ENCODE results near the gene RHNO1.

RHNO1 gene

DNA sequence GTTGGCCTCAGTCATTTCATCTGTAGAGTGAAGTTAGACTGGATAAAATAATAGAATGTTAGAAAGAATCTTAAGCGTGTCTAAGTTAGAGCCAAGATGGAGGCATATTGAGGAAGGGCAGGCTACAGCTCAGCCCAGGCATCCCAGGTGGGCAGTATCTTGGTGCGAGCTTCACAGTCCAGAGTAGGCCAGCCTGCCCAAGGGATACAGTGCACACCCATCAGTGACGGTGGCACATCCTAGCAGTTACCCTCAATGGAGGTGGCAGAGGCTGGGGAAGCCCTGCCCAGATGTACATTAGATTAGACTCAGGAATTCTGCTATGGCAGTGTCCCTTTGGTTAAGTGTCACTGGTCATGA lies 35.2 kb downstream of the RHNO1 start:
- no peak for DNase-seq

DNA sequence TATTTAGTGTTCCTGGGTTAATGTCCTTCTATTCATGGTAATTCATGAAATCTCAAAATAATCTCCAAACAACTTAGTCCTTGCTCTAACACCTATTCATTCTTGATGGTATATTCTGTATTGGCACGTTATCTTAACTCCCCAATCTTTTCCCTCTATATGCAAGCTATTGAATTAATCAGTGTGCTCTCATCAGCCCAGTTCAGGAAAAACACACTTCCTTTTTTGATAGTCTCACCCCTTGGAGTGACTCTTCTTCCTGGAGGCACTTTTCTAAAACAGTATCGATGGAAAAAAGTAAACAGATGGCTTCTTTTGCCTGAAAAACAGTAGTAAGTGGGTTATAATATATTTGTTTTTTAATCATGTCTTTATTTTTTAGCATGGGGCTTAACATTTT lies 42.2 kb downstream of the RHNO1 start:
- no peak for DNase-seq

DNA sequence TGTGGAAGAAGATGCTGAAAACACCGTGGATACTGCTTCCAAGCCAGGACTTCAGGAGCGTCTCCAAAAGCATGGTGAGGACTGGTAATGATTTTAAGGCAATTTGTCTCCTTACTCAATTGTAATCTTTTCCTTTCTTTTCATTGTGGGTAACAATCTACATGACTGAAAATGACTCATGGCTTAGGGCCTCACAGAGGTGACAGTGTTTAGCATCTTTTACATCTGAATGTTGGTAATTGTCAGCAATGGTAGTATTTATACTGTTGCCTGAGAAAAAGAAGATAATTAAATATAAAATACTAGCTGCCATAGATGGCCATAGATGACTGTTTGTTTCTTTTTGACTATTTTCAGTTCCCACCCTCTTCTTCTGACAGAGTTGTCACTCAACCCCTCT lies 45.3 kb downstream of the RHNO1 start:
- no peak for DNase-seq

DNA sequence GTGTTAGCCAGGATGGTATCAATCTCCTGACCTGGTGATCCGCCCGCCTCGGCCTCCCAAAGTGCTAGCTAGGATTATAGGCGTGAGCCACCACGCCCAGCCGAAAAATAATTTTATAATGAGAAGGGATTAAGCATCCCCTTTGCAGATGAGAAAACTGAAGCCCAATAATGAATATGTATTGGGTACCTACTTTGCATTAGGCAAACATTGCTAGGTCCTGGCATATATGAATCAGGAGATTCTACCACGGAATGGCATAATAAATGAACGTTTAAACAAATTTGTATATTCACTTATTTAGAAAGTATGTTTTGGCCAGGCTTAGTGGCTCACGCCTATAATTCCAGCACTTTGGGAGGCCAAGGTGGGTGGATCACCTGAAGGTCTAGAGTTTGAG lies 46.0 kb downstream of the RHNO1 start:
- DNase-seq = no peak

DNA sequence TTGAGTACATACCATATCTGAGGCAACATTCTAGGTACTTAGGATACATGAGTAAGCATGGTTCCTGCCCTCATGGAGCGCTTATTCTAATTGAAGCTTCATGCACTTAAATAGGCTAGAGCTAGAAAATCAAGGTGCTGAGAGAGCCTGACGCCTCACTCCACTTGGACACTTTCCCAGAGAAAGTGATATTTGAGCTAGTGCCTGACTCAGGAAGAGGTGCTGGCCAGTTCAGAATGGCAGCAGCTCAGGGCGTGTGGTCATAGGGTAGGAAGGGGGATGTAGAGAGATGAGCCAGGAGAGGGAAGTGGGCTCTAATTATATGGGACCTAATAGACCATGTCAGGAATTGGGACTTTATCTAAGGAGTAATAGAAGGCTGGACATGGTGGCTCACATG lies 47.0 kb downstream of the RHNO1 start:
- no peak for DNase-seq

DNA sequence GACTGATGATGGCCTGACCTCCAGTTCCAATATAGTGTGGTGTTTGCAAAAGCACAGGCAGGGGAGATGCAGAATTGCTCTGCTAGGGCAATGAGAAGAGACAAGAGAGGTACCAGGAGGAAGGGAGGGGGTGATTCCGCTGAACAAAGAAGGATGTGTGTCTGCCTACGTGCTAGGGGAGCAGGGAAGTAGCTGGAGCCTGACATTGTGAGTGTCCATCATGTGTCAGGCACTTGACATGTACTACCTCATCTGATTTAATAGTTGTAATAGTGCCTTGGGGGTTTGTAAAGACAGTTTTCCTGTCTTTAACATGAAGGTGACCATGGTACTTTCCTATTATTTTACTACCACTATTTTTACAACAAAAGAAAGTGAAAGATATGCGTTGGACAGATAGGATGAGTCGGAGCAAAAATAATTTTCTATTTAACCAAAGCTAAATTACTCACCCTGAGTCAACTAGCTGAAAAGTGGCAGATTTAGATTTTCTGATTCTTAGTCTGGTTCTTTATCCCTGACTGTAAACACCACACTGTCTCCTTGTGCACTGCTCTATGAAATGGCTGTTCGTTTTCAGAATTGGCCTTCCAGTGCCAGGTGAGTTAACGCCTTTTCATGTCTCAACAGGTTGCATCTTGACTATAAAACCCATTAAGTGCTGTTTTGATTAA lies 48.4 kb downstream of the RHNO1 start:
- DNase-seq = no peak

DNA sequence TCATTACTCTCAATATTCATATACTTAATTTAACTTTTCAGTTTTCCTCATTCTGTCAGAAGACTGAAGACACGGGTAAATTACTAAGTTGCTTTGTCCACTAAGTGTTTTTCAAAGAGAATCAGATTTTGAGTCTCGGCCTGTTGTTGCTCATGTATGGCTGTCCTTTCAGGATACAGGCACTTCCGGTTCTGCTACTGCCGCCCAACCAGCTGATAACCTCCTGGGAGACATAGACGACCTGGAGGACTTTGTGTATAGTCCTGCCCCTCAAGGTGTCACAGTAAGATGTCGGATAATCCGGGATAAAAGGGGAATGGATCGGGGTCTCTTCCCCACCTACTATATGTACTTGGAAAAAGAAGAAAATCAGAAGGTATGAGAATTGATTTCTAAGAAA lies 53.8 kb downstream of the RHNO1 start:
- no peak for DNase-seq

DNA sequence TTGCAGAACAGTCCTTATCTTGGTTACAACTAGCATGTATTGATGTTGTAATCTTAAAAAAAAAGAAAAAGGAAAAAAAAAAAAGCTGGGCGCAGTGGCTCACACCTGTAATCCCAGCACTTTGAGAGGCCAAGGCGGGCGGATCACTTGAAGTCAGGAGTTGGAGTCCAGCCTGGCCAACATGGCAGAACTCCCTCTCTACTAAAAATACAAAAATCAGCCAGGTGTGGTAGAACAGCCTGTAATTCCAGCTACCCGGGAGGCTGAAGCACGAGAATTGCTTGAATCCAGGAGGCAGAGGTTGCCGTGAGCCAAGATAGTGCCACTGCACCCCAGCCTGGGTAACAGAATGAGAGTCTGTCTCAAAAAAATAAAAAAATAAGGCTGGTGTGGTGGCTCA lies 56.6 kb downstream of the RHNO1 start:
- no peak for DNase-seq

DNA sequence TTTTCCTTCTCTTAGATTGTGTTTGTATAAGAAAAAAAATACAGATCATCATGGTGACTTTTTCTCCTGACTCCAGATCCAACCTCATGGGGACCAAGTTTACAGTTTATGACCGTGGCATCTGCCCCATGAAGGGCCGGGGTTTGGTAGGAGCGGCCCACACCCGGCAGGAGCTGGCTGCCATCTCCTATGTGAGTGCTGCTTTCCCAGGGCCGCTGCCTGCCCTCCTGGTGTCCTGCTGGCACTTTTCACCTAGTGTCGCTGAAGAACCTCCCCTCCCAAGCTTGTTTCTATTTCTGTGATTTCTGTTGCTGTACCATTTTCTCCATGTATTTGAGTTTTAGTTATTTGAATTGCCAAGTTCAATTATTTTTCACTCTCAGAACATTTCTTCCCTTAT lies 57.3 kb downstream of the RHNO1 start:
- DNase-seq = no peak

DNA sequence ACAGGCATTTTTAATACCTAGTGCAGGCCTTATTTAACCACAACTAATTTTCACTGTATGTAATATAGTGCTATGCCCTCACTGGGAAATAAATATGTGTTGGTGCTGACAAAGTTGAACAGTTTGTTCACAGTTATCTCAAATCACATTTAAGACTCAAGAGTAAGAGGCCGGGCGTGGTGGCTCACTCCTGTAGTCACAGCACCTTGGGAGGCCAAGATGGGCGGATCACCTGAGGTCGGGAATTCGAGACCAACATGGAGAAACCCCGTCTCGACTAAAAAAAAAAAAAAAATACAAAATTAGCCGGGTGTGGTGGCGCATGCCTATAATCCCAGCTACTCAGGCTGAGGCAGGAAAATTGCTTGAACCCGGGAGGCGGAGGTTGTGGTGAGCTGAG lies 59.3 kb downstream of the RHNO1 start:
- DNase-seq = no peak

DNA sequence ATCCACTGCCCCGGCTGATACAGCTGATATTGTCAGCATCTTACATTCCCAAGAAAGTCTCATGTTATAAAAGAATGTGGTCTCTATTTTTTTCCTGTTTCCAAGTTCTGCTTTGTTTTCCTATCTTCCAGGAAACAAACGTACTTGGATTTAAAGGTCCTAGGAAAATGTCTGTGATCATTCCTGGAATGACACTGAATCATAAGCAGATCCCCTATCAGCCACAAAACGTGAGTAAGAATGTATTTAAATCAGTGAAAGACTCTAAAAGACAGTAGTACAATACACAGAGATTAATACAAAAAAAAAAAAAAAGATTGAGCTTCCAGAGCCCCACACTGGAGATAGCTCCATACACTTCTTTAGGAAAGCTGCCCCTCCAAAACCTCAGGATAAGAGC lies 60.5 kb downstream of the RHNO1 start:
- DNase-seq = no peak

Measured in activated CD4-positive, CD25-positive, alpha-beta regulatory T cell (primary cell).